NCI-H1105 (cell line): ENCODE results near the gene TREM1.

Experiments used
- DNase-seq: peaks from one replicate; lab custom pipeline; 2025; lab: John Stamatoyannopoulos, UW

Gene TREM1

GRCh38 chr6:41286544-41287346 lies at the start of gene TREM1:
TSS of gene TREM1 (minus strand) at chr6:41286682. CDS start at chr6:41286655, 27 bp downstream.
- no peak for DNase-seq

GRCh38 chr6:41335943-41336342 lies 49.5 kb upstream of the TREM1 start:
- DNase-seq, result no peak

- DNase-seq, result no peak
Measured at GRCh38 chr6:41335296-41335695, 48.8 kb upstream of the TREM1 start, which contains the start of gene NCR2. TSS of gene NCR2 (plus strand) at chr6:41335608. CDS start at chr6:41335877, 269 bp downstream.

- DNase-seq, result no peak
Measured at GRCh38 chr6:41334482-41335040, 48.1 kb upstream of the TREM1 start.

GRCh38 chr6:41332842-41333736 lies 46.6 kb upstream of the TREM1 start:
- no peak for DNase-seq

- DNase-seq, result no peak
Measured at GRCh38 chr6:41332241-41332640, 45.8 kb upstream of the TREM1 start.

GRCh38 chr6:41331401-41332150 lies 45.1 kb upstream of the TREM1 start:
- no peak for DNase-seq

GRCh38 chr6:41327177-41327576 lies 40.7 kb upstream of the TREM1 start:
- no peak for DNase-seq

- DNase-seq, result no peak
Measured at GRCh38 chr6:41326092-41326491, 39.6 kb upstream of the TREM1 start.

GRCh38 chr6:41325446-41326066 lies 39.1 kb upstream of the TREM1 start:
- no peak for DNase-seq

- no peak for DNase-seq
Measured at GRCh38 chr6:41321183-41321582, 34.7 kb upstream of the TREM1 start.

- peak; percentile 90 for DNase-seq
Measured at GRCh38 chr6:41318654-41319565, 32.4 kb upstream of the TREM1 start.

GRCh38 chr6:41318261-41318653 lies 31.8 kb upstream of the TREM1 start:
- no peak for DNase-seq

- no peak for DNase-seq
Measured at GRCh38 chr6:41315943-41316620, 29.6 kb upstream of the TREM1 start.

GRCh38 chr6:41315203-41315602 lies 28.7 kb upstream of the TREM1 start:
- DNase-seq, result no peak

GRCh38 chr6:41306187-41306854 lies 19.8 kb upstream of the TREM1 start:
- DNase-seq, result peak; percentile 62

- no peak for DNase-seq
Measured at GRCh38 chr6:41302638-41303037, 16.2 kb upstream of the TREM1 start.

GRCh38 chr6:41298785-41299502 lies 12.5 kb upstream of the TREM1 start:
- DNase-seq, result no peak
